Endometrial microvascular endothelial cells (primary cell): ENCODE data around the gene BARX1. TPM values are rescaled to one million over a fixed set of nuclear protein-coding genes. Genes with fewer than 3 reads are reported as not detected.
"Not testable (repeated sequence)": the region's sequence is repeated elsewhere in the genome, so short reads cannot be mapped to it uniquely, and the experiment has no call there.

Source experiments
- in situ Hi-C: cut with HindIII; loops from 2 replicates; pipeline ENCODE4 v1.10.0; 2017; ENCODE audit warnings: low sequenced_read_pairs, low pct_unique_long_range_greater_than_20kb; ENCODE audit errors: inconsistent ontology term
- total RNA-seq: library from RNA; depleted of rRNA; stranded (reverse); fragments of >200 nt; gene quantifications from one replicate; pipeline ENCODE4 v1.2.3, GENCODE V29; 2015; ENCODE audit errors: inconsistent ontology term

The BARX1 gene
- total RNA-seq, 1 donor from 2014 or later, result not detected

- in situ Hi-C loops, result no loop called here
Measured at GRCh38 chr9:93968451-93969327, 13.5 kb upstream of the BARX1 start.

GRCh38 chr9:93967020-93967803 is 12.1 kb upstream of the BARX1 start:
- in situ Hi-C loops, result no loop called here

GRCh38 chr9:93965830-93966577 is 10.8 kb upstream of the BARX1 start:
- in situ Hi-C loops, result no loop called here

GRCh38 chr9:93964685-93965084 is 9.5 kb upstream of the BARX1 start:
- in situ Hi-C loops, result no loop called here

- in situ Hi-C loops, result no loop called here
Measured at GRCh38 chr9:93963969-93964368, 8.8 kb upstream of the BARX1 start.

GRCh38 chr9:93963489-93963888 is 8.3 kb upstream of the BARX1 start:
- in situ Hi-C loops, result not testable (repeated sequence)

- in situ Hi-C loops, result no loop called here
Measured at GRCh38 chr9:93962561-93963440, 7.6 kb upstream of the BARX1 start.

- in situ Hi-C loops, result no loop called here
Measured at GRCh38 chr9:93962017-93962416, 6.9 kb upstream of the BARX1 start.

GRCh38 chr9:93960971-93961841 is 6.1 kb upstream of the BARX1 start:
- in situ Hi-C loops, result no loop called here

GRCh38 chr9:93960221-93960970 is 5.2 kb upstream of the BARX1 start:
- in situ Hi-C loops, result no loop called here

GRCh38 chr9:93959739-93960154 is 4.6 kb upstream of the BARX1 start:
- in situ Hi-C loops, result no loop called here

GRCh38 chr9:93958819-93959682 is 3.9 kb upstream of the BARX1 start:
- in situ Hi-C loops, result no loop called here

GRCh38 chr9:93958121-93958818 is 3.1 kb upstream of the BARX1 start:
- in situ Hi-C loops, result no loop called here

- in situ Hi-C loops, result no loop called here
Measured at GRCh38 chr9:93955981-93956784, 1.0 kb upstream of the BARX1 start.
